Sigmoid colon (tissue), 7 donors: ENCODE measurements around the gene ADGRG6. TPM values are rescaled to one million over a fixed set of nuclear protein-coding genes. Genes with fewer than 3 reads are reported as not detected.

ENCODE experiments used
- DNase-seq: peaks from one replicate; pipeline ENCODE4 v3.0.0-alpha.2; 2019
- H3K27ac ChIP-seq, 4 donors: fragments of 200-600 bp; sonication (generic); one replicate each; pipeline ENCODE4 v1.5.1; 2016 to 2019; ENCODE audit warnings: mild to moderate bottlenecking in 1 of 4
- H3K27me3 ChIP-seq, 3 donors: fragments of 200-600 bp; sonication (generic); one replicate each; pipeline ENCODE4 v1.5.1; 2019; ENCODE audit warnings: mild to moderate bottlenecking in 1 of 3
- H3K36me3 ChIP-seq, 4 donors: fragments of 200-600 bp; sonication (generic); one replicate each; pipeline ENCODE4 v1.5.1; 2016 to 2019
- H3K4me1 ChIP-seq, 4 donors: fragments of 200-600 bp; sonication (generic); one replicate each; pipeline ENCODE4 v1.5.1; 2017 to 2019
- H3K4me3 ChIP-seq, 4 donors: fragments of 200-600 bp; sonication (generic); one replicate each; pipeline ENCODE4 v1.5.1; 2017 to 2019; ENCODE audit warnings: mild to moderate bottlenecking in 2 of 4, moderate library complexity in 1 of 4
- H3K9me3 ChIP-seq, 4 donors: fragments of 200-600 bp in 3 of 4; sonication (generic) in 3 of 4; one replicate each; pipeline versions ENCODE4 v1.5.1 to v1.6.1; 2013 to 2019
- CTCF ChIP-seq, 4 experiments: fragments of 450-650 bp in 3 of 4; fragments of 200-600 bp in 1 of 4; IDR thresholded peaks; one replicate each; pipeline ENCODE4 v1.5.1; 2016 to 2019; ENCODE audit warnings: antibody characterized with exemption in 4 of 4, mild to moderate bottlenecking in 3 of 4, moderate library complexity in 2 of 4
- EP300 ChIP-seq, 4 donors: sonication (generic); formaldehyde crosslinking; IDR thresholded peaks; one replicate each; pipeline ENCODE4 v1.6.1; 2017; ENCODE audit warnings: antibody characterized with exemption in 4 of 4
- POLR2A ChIP-seq, 2 donors: fragments of 450-650 bp; IDR thresholded peaks; one replicate each; pipeline ENCODE4 v1.6.1; 2016; ENCODE audit warnings: antibody characterized with exemption in 2 of 2, mild to moderate bottlenecking in 2 of 2, moderate library complexity in 2 of 2
- POLR2AphosphoS5 ChIP-seq, 4 donors: sonication (generic); formaldehyde crosslinking; IDR thresholded peaks; one replicate each; pipeline ENCODE4 v1.6.1; 2017; ENCODE audit warnings: antibody characterized with exemption in 4 of 4
- WGBS, 2 donors: extraction: QIAGEN DNeasy Blood & Tissue Kit; methylation state at CpG; one replicate each; pipeline ENCODE4 v1.1.7; 2013; 5-methylcytosine and 5-hydroxymethylcytosine counted together
- intact Hi-C: fragments of 100-400 bp; cut with DNase I; formaldehyde crosslinking; loops from one replicate; pipeline ENCODE4 v1.15.1; 2023
- polyA plus RNA-seq, 3 donors: library from polyadenylated mRNA; stranded (reverse); fragments of 200-250 nt; gene quantifications; one replicate each; pipeline ENCODE4 v1.2.3, GENCODE V29; 2013
- total RNA-seq, 4 donors: library from RNA; depleted of rRNA; stranded (reverse); fragments of >200 nt; gene quantifications; one replicate each; pipeline ENCODE4 v1.1.0, GENCODE V29; 2016
- donor health status: healthy with polysubstance abuse.
- donor health status: Bipolar disorder and iron deficiency.
- donor health status: healthy.

Gene ADGRG6
- total and polyA plus RNA-seq, 7 donors: 0.60 to 17.6 (median 12.6) TPM

- Histone ChIP-seq H3K9me3 (no peaks in the 10 kb centered on the region), H3K27me3 (no peaks in the 10 kb centered on the region), H3K4me3 (no peak overlapping the region), H3K36me3 (no peaks in the 10 kb centered on the region), H3K4me1 (peaks cover 0 to 8% (median 0%) of the 10 kb centered on the region in 4 donors), H3K27ac (no peak overlapping the region)
- no peak for DNase-seq
- 87 to 90% methylated on average over 3 of the region's 3 CpGs for WGBS, 2 donors
- no peak for TF ChIP-seq POLR2AphosphoS5 (IDR thresholded peaks at IDR 0.05)
- TF ChIP-seq CTCF (IDR thresholded peaks at IDR 0.05): no peak
- TF ChIP-seq EP300 (IDR thresholded peaks at IDR 0.05): no peak
- no peak for TF ChIP-seq POLR2A (IDR thresholded peaks at IDR 0.05)
- intact Hi-C loops: no loop called here
Measured at GRCh38 chr6:142325111-142325510, 23.3 kb downstream of the ADGRG6 start.

- DNase-seq: no peak
- TF ChIP-seq POLR2AphosphoS5 (IDR thresholded peaks at IDR 0.05): no peak
- TF ChIP-seq CTCF (IDR thresholded peaks at IDR 0.05): no peak
- no peak for TF ChIP-seq POLR2A (IDR thresholded peaks at IDR 0.05)
- Histone ChIP-seq H3K9me3 (no peaks in the 10 kb centered on the region), H3K36me3 (no peaks in the 10 kb centered on the region), H3K4me1 (no peaks in the 10 kb centered on the region), H3K27me3 (no peaks in the 10 kb centered on the region), H3K4me3 (no peak overlapping the region), H3K27ac (no peak overlapping the region)
- WGBS, 2 donors: 85 to 89% methylated on average over 1 of the region's 1 CpG
- intact Hi-C loops: no loop called here
Measured at GRCh38 chr6:142326540-142326939, 24.7 kb downstream of the ADGRG6 start.

- TF ChIP-seq EP300 (IDR thresholded peaks at IDR 0.05): no peak
- TF ChIP-seq POLR2AphosphoS5 (IDR thresholded peaks at IDR 0.05): no peak
- TF ChIP-seq CTCF (IDR thresholded peaks at IDR 0.05): no peak
- no peak for TF ChIP-seq POLR2A (IDR thresholded peaks at IDR 0.05)
- H3K36me3 ChIP-seq: no peaks in the 10 kb centered on the region
- 89 to 95% methylated on average over 2 of the region's 2 CpGs for WGBS, 2 donors
Measured at GRCh38 chr6:142328070-142328469, 26.3 kb downstream of the ADGRG6 start.

GRCh38 chr6:142329486-142330113 is 27.8 kb downstream of the ADGRG6 start:
- Histone ChIP-seq H3K4me1 (no peaks in the 10 kb centered on the region), H3K27me3 (no peaks in the 10 kb centered on the region), H3K9me3 (no peaks in the 10 kb centered on the region), H3K27ac (no peak overlapping the region), H3K4me3 (no peak overlapping the region), H3K36me3 (no peaks in the 10 kb centered on the region)
- WGBS, 2 donors: 88% methylated on average over 3 of the region's 3 CpGs
- intact Hi-C loops: no loop called here
- TF ChIP-seq POLR2A (IDR thresholded peaks at IDR 0.05): no peak
- no peak for TF ChIP-seq POLR2AphosphoS5 (IDR thresholded peaks at IDR 0.05)
- TF ChIP-seq EP300 (IDR thresholded peaks at IDR 0.05): no peak
- TF ChIP-seq CTCF (IDR thresholded peaks at IDR 0.05): no peak
- DNase-seq: no peak

More at GRCh38 chr6:142328070-142328469, 26.3 kb downstream of the ADGRG6 start:
- intact Hi-C loops: no loop called here
- H3K4me1 ChIP-seq: no peaks in the 10 kb centered on the region
- H3K9me3 ChIP-seq: no peaks in the 10 kb centered on the region
- H3K27me3 ChIP-seq: no peaks in the 10 kb centered on the region
- DNase-seq: no peak
- no peak overlapping the region for H3K27ac ChIP-seq
- H3K4me3 ChIP-seq: no peak overlapping the region

GRCh38 chr6:142331075-142331551 is 29.3 kb downstream of the ADGRG6 start:
- Histone ChIP-seq H3K27ac (peak overlapping the region in 1 of 4 donors; percentile 18), H3K36me3 (no peaks in the 10 kb centered on the region), H3K4me3 (no peak overlapping the region), H3K4me1 (no peaks in the 10 kb centered on the region), H3K27me3 (no peaks in the 10 kb centered on the region), H3K9me3 (no peaks in the 10 kb centered on the region)
- TF ChIP-seq POLR2AphosphoS5 (IDR thresholded peaks at IDR 0.05) (no peak), EP300 (IDR thresholded peaks at IDR 0.05) (no peak), CTCF (IDR thresholded peaks at IDR 0.05) (no peak), POLR2A (IDR thresholded peaks at IDR 0.05) (no peak)
- intact Hi-C loops: no loop called here
- no peak for DNase-seq
- 57 to 86% methylated on average over 2 of the region's 2 CpGs for WGBS, 2 donors
